ENCODE results near the gene TRIM14. TPM values are rescaled to one million over a fixed set of nuclear protein-coding genes. Genes with fewer than 3 reads are reported as not detected.

TRIM14 gene
- total and polyA plus RNA-seq, 2 of the 13 experiments (the other 11 are each of a cell fraction or from before 2014, with no cell fraction given) = 9.2 to 13.0 TPM

DNA sequence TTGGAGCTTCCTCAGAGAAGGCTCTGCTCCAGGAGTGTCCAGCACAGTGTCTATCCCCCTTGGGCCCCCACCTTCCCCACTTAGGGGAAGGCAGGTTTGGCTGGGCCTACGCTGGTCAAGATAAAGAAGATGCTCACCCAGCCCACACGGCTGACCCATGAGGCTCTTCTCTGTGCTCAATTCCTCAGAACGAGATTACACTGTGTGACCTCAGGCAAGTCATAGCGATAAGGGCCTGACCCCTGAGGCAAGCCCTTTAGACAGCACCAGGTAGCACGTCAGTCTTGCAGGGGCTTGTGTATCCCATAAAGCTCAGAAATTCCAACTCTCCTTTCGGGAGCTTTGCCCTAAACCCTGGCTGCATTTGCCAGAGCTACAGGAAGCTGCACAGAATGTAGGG is 40.8 kb upstream of the TRIM14 start:
- H3K27me3 ChIP-seq (ENCODE audit: control insufficient read depth in 1 of 2, insufficient read depth in 2 of 2, low read length in 2 of 2) = no peaks in the 10 kb centered on the region
- no peak overlapping the region for H2AFZ ChIP-seq (ENCODE audit: low read length)
- BruUV-seq (replicated peaks) = no TSS peak
- no peaks in the 10 kb centered on the region for H3K9me3 ChIP-seq (ENCODE audit: low read length)
- 98% methylated on average over 4 of the region's 6 CpGs for WGBS (ENCODE audit: low lambda C conversion rate)
- ATAC-seq = no peak
- no peak overlapping the region for H3K4me3 ChIP-seq (replicated peaks in 1 of 3; ENCODE audit: insufficient read depth in 1 of 3, low read depth in 2 of 3, low read length in 3 of 3)
- peaks cover 57% of the 10 kb centered on the region for H3K4me1 ChIP-seq (ENCODE audit: insufficient read depth, low read length)
- no peak overlapping the region for H3K4me2 ChIP-seq (ENCODE audit: low read depth, low read length)
- in situ Hi-C loops (cut with HindIII; ENCODE audit: extremely low pct_ligation_motif_present, low pct_unique_long_range_greater_than_20kb) (no loop called here), intact Hi-C loops (cut with micrococcal nuclease; ENCODE audit: unreplicated experiment) (loop anchor here (10.0 kb wide), 1 partner anchor 45 kb away; the partner anchor contains the start of gene TRIM14)
- no peak overlapping the region for H3K27ac ChIP-seq (ENCODE audit: extremely low read length, insufficient read depth, low read length)
- H4K20me1 ChIP-seq (ENCODE audit: insufficient read depth, low read length) = no peaks in the 10 kb centered on the region
- CTCF ChIA-PET (ENCODE audit: low intra/inter-chr PET ratio, low total read pairs) = no interaction called here
- TF ChIP-seq MXI1 (IDR thresholded peaks at IDR 0.05; ENCODE audit: borderline replicate concordance, low read depth, low read length) = no peak
- TF ChIP-seq GZF1 (CRISPR knock-in tag; IDR thresholded peaks at IDR 0.05) = no peak
- TF ChIP-seq ZNF761 (CRISPR knock-in tag; conservative IDR thresholded peaks at IDR 0.05) = no peak
- TF ChIP-seq ZNF160 (CRISPR knock-in tag; IDR thresholded peaks at IDR 0.05) = no peak
- TF ChIP-seq ZNF333 (CRISPR knock-in tag; IDR thresholded peaks at IDR 0.05; ENCODE audit: borderline replicate concordance) = no peak
- no peak for TF ChIP-seq ZNF773 (CRISPR knock-in tag; IDR thresholded peaks at IDR 0.05; ENCODE audit: borderline replicate concordance)
- TF ChIP-seq MLLT10 (CRISPR knock-in tag; IDR thresholded peaks at IDR 0.05) = no peak
- TF ChIP-seq ZFP41 (CRISPR knock-in tag; IDR thresholded peaks at IDR 0.05; ENCODE audit: borderline replicate concordance) = no peak
- no peak for TF ChIP-seq ETV6 (CRISPR knock-in tag; conservative IDR thresholded peaks at IDR 0.05)
- POLR2A ChIA-PET = interaction anchor here (1.9 kb wide), 1 partner anchor 31 kb away, joined by 7 read pairs; no protein-coding TSS in a partner anchor
- DNase-seq (ENCODE audit: low spot score) = no peak
- H3K36me3 ChIP-seq (replicated peaks in 1 of 2; ENCODE audit: control insufficient read depth in 1 of 2, insufficient read depth in 2 of 2, low read length in 2 of 2) = peaks cover 5 to 15% of the 10 kb centered on the region in 2 experiments; a peak in 3 of 5 replicates
- H3K9ac ChIP-seq (ENCODE audit: insufficient read depth, low read depth, low read length) = no peak overlapping the region
- no peak for FAIRE-seq
- peaks cover 9% of the 10 kb centered on the region for H3K79me2 ChIP-seq (ENCODE audit: insufficient read depth, low read length)

DNA sequence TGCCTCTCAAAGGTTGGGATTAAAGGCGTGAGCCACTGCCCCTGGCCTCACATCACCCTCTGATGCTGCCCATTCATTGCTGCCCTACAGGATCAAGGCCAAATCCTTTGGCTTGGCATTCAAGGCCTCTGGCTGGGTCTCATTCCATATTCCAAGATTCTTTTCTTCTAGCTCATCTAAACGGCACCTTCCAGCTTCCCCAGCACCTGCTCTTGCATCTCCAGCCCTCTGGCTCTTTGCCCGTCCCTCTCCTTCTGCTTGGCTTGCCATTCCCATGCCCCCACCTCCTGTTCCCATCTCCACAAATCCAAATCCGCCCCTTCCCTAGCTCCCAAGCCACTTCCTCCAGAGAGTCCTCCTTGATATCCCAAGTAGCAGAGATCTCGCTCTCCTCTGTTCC is 40.3 kb upstream of the TRIM14 start:
- Histone ChIP-seq H3K4me2 (ENCODE audit: low read depth, low read length) (no peak overlapping the region), H3K9ac (ENCODE audit: insufficient read depth, low read depth, low read length) (no peak overlapping the region), H2AFZ (ENCODE audit: low read length) (no peak overlapping the region), H3K9me3 (ENCODE audit: low read length) (no peaks in the 10 kb centered on the region), H3K79me2 (ENCODE audit: insufficient read depth, low read length) (peaks cover 9% of the 10 kb centered on the region), H3K27me3 (ENCODE audit: control insufficient read depth in 1 of 2, insufficient read depth in 2 of 2, low read length in 2 of 2) (no peaks in the 10 kb centered on the region), H3K4me3 (replicated peaks in 1 of 3; ENCODE audit: insufficient read depth in 1 of 3, low read depth in 2 of 3, low read length in 3 of 3) (no peak overlapping the region), H3K36me3 (replicated peaks in 1 of 2; ENCODE audit: control insufficient read depth in 1 of 2, insufficient read depth in 2 of 2, low read length in 2 of 2) (peaks cover 5 to 19% of the 10 kb centered on the region in 2 experiments; a peak in 4 of 5 replicates), H3K27ac (ENCODE audit: extremely low read length, insufficient read depth, low read length) (no peak overlapping the region), H4K20me1 (ENCODE audit: insufficient read depth, low read length) (no peaks in the 10 kb centered on the region), H3K4me1 (ENCODE audit: insufficient read depth, low read length) (peaks cover 52% of the 10 kb centered on the region)
- POLR2A ChIA-PET = interaction anchor here (1.9 kb wide), 2 partner anchors 32 to 40 kb away, joined by 5 to 7 read pairs; partner anchors contain the start of gene TRIM14
- in situ Hi-C loops (cut with HindIII; ENCODE audit: extremely low pct_ligation_motif_present, low pct_unique_long_range_greater_than_20kb) (no loop called here), intact Hi-C loops (cut with micrococcal nuclease; ENCODE audit: unreplicated experiment) (no loop called here)
- no peak for FAIRE-seq
- TF ChIP-seq ZNF709 (CRISPR knock-in tag; IDR thresholded peaks at IDR 0.05) = no peak
- no peak for TF ChIP-seq IKZF4 (CRISPR knock-in tag; IDR thresholded peaks at IDR 0.05; ENCODE audit: borderline replicate concordance, low read depth, not compliant biosample characterization)
- BruUV-seq (replicated peaks) = no TSS peak
- 91% methylated on average over 5 of the region's 5 CpGs for WGBS (ENCODE audit: low lambda C conversion rate)
- no peak for DNase-seq (ENCODE audit: low spot score)
- no peak for ATAC-seq
- CTCF ChIA-PET (ENCODE audit: low intra/inter-chr PET ratio, low total read pairs) = no interaction called here

Measured in HepG2 (cell line).